A549 (cell line): ENCODE measurements around the gene NGFR. TPM values are rescaled to one million over a fixed set of nuclear protein-coding genes. Genes with fewer than 3 reads are reported as not detected.

Experiments
- ATAC-seq, 2 experiments: fragments of 200-7000 bp in 1 of 2; fragments of >200 bp in 1 of 2; cut with Nextera tagmentation in 1 of 2; cut with Tn5 transposase in 1 of 2; 3 replicates each; pipeline versions ENCODE4 v1.8.0 to v1.9.1; 2018 to 2020; ENCODE audit warnings: mild to moderate bottlenecking in 1 of 2, moderate library complexity in 1 of 2
- CTCF ChIA-PET: fragments of 300-600 bp; sonication (Branson Sonifier 250); formaldehyde crosslinking; extraction: SDS; loops from one replicate; lab custom pipeline; 2021; ENCODE audit warnings: antibody characterized with exemption, inconsistent platforms; lab: Yijun Ruan, JAX
- POLR2A ChIA-PET: fragments of 350-600 bp; formaldehyde crosslinking; extraction: SDS; loops from one replicate; lab custom pipeline; 2021; ENCODE audit warnings: antibody characterized with exemption, inconsistent platforms; lab: Yijun Ruan, JAX
- DNase-seq, 2 experiments: peaks; one replicate each; pipeline versions ENCODE4 v3.0.0 to v3.0.0-alpha.2; 2011 to 2016; ENCODE audit warnings: low read depth in 1 of 2, low spot score in 1 of 2
- FAIRE-seq: peaks from 2 replicates; lab custom pipeline; 2011; peaks lifted over from hg19 to GRCh38; lab: Jason Lieb, UNC
- H3K27ac ChIP-seq, 2 experiments: fragments of >200 bp; sonication (Bioruptor Twin); formaldehyde crosslinking; 3 replicates each; pipeline ENCODE4 v1.5.1; 2016 to 2017
- H3K4me1 ChIP-seq: fragments of >200 bp; sonication (Bioruptor Twin); formaldehyde crosslinking; 3 replicates; pipeline ENCODE4 v1.6.1; 2016
- H3K4me2 ChIP-seq: fragments of >200 bp; sonication (Bioruptor Twin); formaldehyde crosslinking; 3 replicates; pipeline ENCODE4 v1.6.1; 2016
- H3K4me3 ChIP-seq: fragments of >200 bp; sonication (Bioruptor Twin); formaldehyde crosslinking; 3 replicates; pipeline ENCODE4 v1.5.1; 2016
- H3K9me3 ChIP-seq: fragments of >200 bp; sonication (Bioruptor Twin); formaldehyde crosslinking; 3 replicates; pipeline ENCODE4 v1.6.1; 2016
- ATOH8 ChIP-seq: fragments of 250-450 bp; sonication (Bioruptor Pico); IDR thresholded peaks from 2 replicates; pipeline ENCODE4 v1.5.0; 2020; ENCODE audit warnings: low read depth, mild to moderate bottlenecking, moderate library complexity
- BHLHE40 ChIP-seq: IDR thresholded peaks from 2 replicates; pipeline ENCODE4 v1.6.1; 2012; ENCODE audit warnings: low read depth, low read length, inconsistent platforms
- CBX8 ChIP-seq: fragments of 200-600 bp; sonication (generic); IDR thresholded peaks from 2 replicates; pipeline ENCODE4 v1.6.1; 2016
- CEBPB ChIP-seq, 2 experiments: fragments of >200 bp in 1 of 2; sonication (Bioruptor Twin) in 1 of 2; formaldehyde crosslinking in 1 of 2; IDR thresholded peaks; 2 replicates each; pipeline ENCODE4 v1.6.1; 2012 to 2016
- CHD2 ChIP-seq: fragments of 150-350 bp; IDR thresholded peaks from 2 replicates; pipeline ENCODE4 v1.6.1; 2014; ENCODE audit warnings: low read length; ENCODE audit not compliant: partially characterized antibody
- E2F6 ChIP-seq: IDR thresholded peaks from 2 replicates; pipeline ENCODE4 v1.6.1; 2012; ENCODE audit warnings: low read depth, borderline replicate concordance
- EHF ChIP-seq: fragments of 250-450 bp; sonication (Bioruptor Pico); IDR thresholded peaks from 2 replicates; pipeline ENCODE4 v1.5.0; 2020; ENCODE audit warnings: mild to moderate bottlenecking
- FOSB ChIP-seq: fragments of 250-450 bp; sonication (Bioruptor Pico); IDR thresholded peaks from 2 replicates; pipeline ENCODE4 v1.5.0; 2020; ENCODE audit warnings: mild to moderate bottlenecking, moderate library complexity
- FOXS1 ChIP-seq: fragments of 250-450 bp; sonication (Bioruptor Pico); IDR thresholded peaks from 2 replicates; pipeline ENCODE4 v1.5.0; 2020; ENCODE audit warnings: mild to moderate bottlenecking, moderate library complexity
- HOXB13 ChIP-seq: fragments of 250-450 bp; sonication (Bioruptor Pico); IDR thresholded peaks from 2 replicates; pipeline ENCODE4 v1.5.0; 2020; ENCODE audit warnings: low read depth, mild to moderate bottlenecking, moderate library complexity
- HOXB5 ChIP-seq: fragments of 250-450 bp; sonication (Bioruptor Pico); IDR thresholded peaks from 2 replicates; pipeline ENCODE4 v1.5.0; 2020; ENCODE audit warnings: mild to moderate bottlenecking, moderate library complexity
- JUNB ChIP-seq: fragments of >200 bp; sonication (Bioruptor Twin); formaldehyde crosslinking; IDR thresholded peaks from 2 replicates; pipeline ENCODE4 v1.6.1; 2016
- KDM5A ChIP-seq: fragments of 200-600 bp; sonication (generic); IDR thresholded peaks from 2 replicates; pipeline ENCODE4 v1.6.1; 2016; ENCODE audit warnings: antibody characterized with exemption, mild to moderate bottlenecking
- MAX ChIP-seq: IDR thresholded peaks from 2 replicates; pipeline ENCODE4 v1.6.1; 2012
- MAZ ChIP-seq: fragments of 150-350 bp; IDR thresholded peaks from 2 replicates; pipeline ENCODE4 v1.6.1; 2014; ENCODE audit warnings: antibody characterized with exemption, low read depth, low read length, borderline replicate concordance
- MYC ChIP-seq: IDR thresholded peaks from 2 replicates; pipeline ENCODE4 v1.6.1; 2012; ENCODE audit warnings: mild to moderate bottlenecking, inconsistent platforms, low read length, improper control_type of control experiment, borderline replicate concordance
- NFE2L2 ChIP-seq: fragments of 150-350 bp; conservative IDR thresholded peaks from 2 replicates; pipeline ENCODE4 v1.6.1; 2014; ENCODE audit warnings: low read length
- NPAS2 ChIP-seq: fragments of 250-450 bp; sonication (Bioruptor Pico); IDR thresholded peaks from 2 replicates; pipeline ENCODE4 v1.8.0; 2022; ENCODE audit warnings: mild to moderate bottlenecking, moderate library complexity, borderline replicate concordance
- NR3C1 ChIP-seq: fragments of >200 bp; sonication (Bioruptor Twin); formaldehyde crosslinking; IDR thresholded peaks from 3 replicates; pipeline ENCODE4 v1.6.1; 2017
- PBX3 ChIP-seq: IDR thresholded peaks from 2 replicates; pipeline ENCODE4 v1.6.1; 2012
- PHF8 ChIP-seq: fragments of 200-600 bp; sonication (generic); IDR thresholded peaks from 2 replicates; pipeline ENCODE4 v1.6.1; 2016; ENCODE audit warnings: low read depth, mild to moderate bottlenecking, antibody characterized with exemption, moderate library complexity, borderline replicate concordance
- POLR2AphosphoS2 ChIP-seq: conservative IDR thresholded peaks from 2 replicates; pipeline ENCODE4 v1.6.1; 2012; ENCODE audit warnings: low read length, improper control_type of control experiment, inconsistent platforms
- RFX5 ChIP-seq: fragments of 450-650 bp; IDR thresholded peaks from 2 replicates; pipeline ENCODE4 v1.7.1; 2014; ENCODE audit warnings: antibody characterized with exemption, mild to moderate bottlenecking, moderate library complexity
- SREBF2 ChIP-seq: fragments of 450-650 bp; IDR thresholded peaks from 2 replicates; pipeline ENCODE4 v1.6.1; 2014; ENCODE audit warnings: mild to moderate bottlenecking, moderate library complexity
- TP53 ChIP-seq: fragments of 250-450 bp; sonication (Bioruptor Pico); IDR thresholded peaks from 2 replicates; pipeline ENCODE4 v1.5.0; 2021; ENCODE audit warnings: mild to moderate bottlenecking, moderate library complexity
- ZNF302 ChIP-seq: fragments of 250-450 bp; sonication (Bioruptor Pico); IDR thresholded peaks from 2 replicates; pipeline ENCODE4 v1.9.0; 2021; ENCODE audit warnings: inconsistent platforms, mild to moderate bottlenecking, moderate library complexity
- WGBS: methylation state at CpG from one replicate; pipeline ENCODE4 v1.1.6; 2017; ENCODE audit errors: missing lambda C conversion rate; 5-methylcytosine and 5-hydroxymethylcytosine counted together
- polyA plus RNA-seq, 4 experiments: library from polyadenylated mRNA; depleted of rRNA in 3 of 4; stranded (reverse); fragments of >200 nt; fragmentation: RNase III in 1 of 4; extraction: RNeasy Plus Mini Kit Qiagen cat#74134 plus additional on column Dnase treatment in 1 of 4; gene quantifications; 2 replicates in 3 of 4; 3 replicates in 1 of 4; pipeline ENCODE4 v1.2.3, GENCODE V29; 2011 to 2017

Gene NGFR
- polyA plus RNA-seq, 2 of the 4 experiments (the other 2 are of a cell fraction) = 0.13 to 0.18 TPM

GRCh38 chr17:49522357-49522890 is 27.3 kb downstream of the NGFR start:
- ATAC-seq (no peak; a peak in 1 of 6 replicates), FAIRE-seq (no peak), DNase-seq (no peak)
- Histone ChIP-seq H3K4me3 (no peak overlapping the region), H3K4me1 (no peaks in the 10 kb centered on the region), H3K27ac (no peak overlapping the region), H3K9me3 (no peaks in the 10 kb centered on the region), H3K4me2 (no peak overlapping the region)
- 74% methylated on average over 6 of the region's 6 CpGs for WGBS
- ChIA-PET POLR2A (no interaction called here), CTCF (interaction anchor here (0.6 to 3.5 kb wide), 15 partner anchors 9 to 371 kb away, joined by 3 to 29 read pairs (median 5); partner anchors contain the start of gene NGFR)
- TF ChIP-seq TP53 (CRISPR knock-in tag) = no peak
- no peak for TF ChIP-seq KDM5A
- TF ChIP-seq CHD2 = no peak
- TF ChIP-seq NPAS2 (CRISPR knock-in tag) = no peak
- TF ChIP-seq NFE2L2 = no peak
- TF ChIP-seq HOXB5 (CRISPR knock-in tag) = no peak
- TF ChIP-seq HOXB13 (CRISPR knock-in tag) = no peak
- TF ChIP-seq POLR2AphosphoS2 = no peak
- no peak for TF ChIP-seq RFX5
- TF ChIP-seq MAZ = no peak
- no peak for TF ChIP-seq NR3C1
- TF ChIP-seq CBX8 = no peak
- TF ChIP-seq PHF8 = no peak
- TF ChIP-seq EHF (CRISPR knock-in tag) = no peak

GRCh38 chr17:49523196-49523595 is 28.1 kb downstream of the NGFR start:
- no peak for DNase-seq
- H3K9me3 ChIP-seq = no peaks in the 10 kb centered on the region
- H3K27ac ChIP-seq = no peak overlapping the region
- WGBS = 71% methylated on average over 5 of the region's 5 CpGs
- no peak for FAIRE-seq
- CTCF ChIA-PET = interaction anchor here (0.6 to 3.5 kb wide), 17 partner anchors 10 to 372 kb away, joined by 3 to 29 read pairs (median 5); partner anchors contain the start of gene NGFR
- H3K4me2 ChIP-seq = no peak overlapping the region
- POLR2A ChIA-PET = no interaction called here
- no peak for ATAC-seq
- TF ChIP-seq JUNB (no peak), BHLHE40 (no peak), MYC (no peak), PBX3 (no peak), FOXS1 (CRISPR knock-in tag) (no peak), NR3C1 (no peak), CEBPB (IDR thresholded peaks at IDR 0.05) (no peak)
- TF ChIP-seq, all 56 proteins: peak for 0
- Histone ChIP-seq H3K4me1 (no peaks in the 10 kb centered on the region), H3K4me3 (no peak overlapping the region)

GRCh38 chr17:49523706-49524472 is 28.8 kb downstream of the NGFR start:
- CTCF ChIA-PET = interaction anchor here (0.7 to 3.5 kb wide), 10 partner anchors 9 to 233 kb away, joined by 3 to 29 read pairs (median 6); partner anchors contain the start of gene NGFR

More at GRCh38 chr17:49523706-49524472, 28.8 kb downstream of the NGFR start:
- ATAC-seq = no peak
- Histone ChIP-seq H3K4me1 (no peaks in the 10 kb centered on the region), H3K4me2 (no peak overlapping the region), H3K27ac (no peak overlapping the region), H3K9me3 (no peaks in the 10 kb centered on the region), H3K4me3 (no peak overlapping the region)
- POLR2A ChIA-PET = no interaction called here
- 78% methylated on average over 7 of the region's 11 CpGs for WGBS
- FAIRE-seq = no peak
- DNase-seq = no peak
- no peak for TF ChIP-seq ATOH8 (CRISPR knock-in tag)
- TF ChIP-seq ZNF302 (CRISPR knock-in tag) = no peak
- TF ChIP-seq FOSB (CRISPR knock-in tag) = no peak
- TF ChIP-seq SREBF2 = no peak
- TF ChIP-seq E2F6 = no peak
- TF ChIP-seq CEBPB (IDR thresholded peaks at IDR 0.05) = no peak
- no peak for TF ChIP-seq MAX
- no peak for TF ChIP-seq FOXS1 (CRISPR knock-in tag)
